ENCODE measurements around the gene FGF5. TPM values are rescaled to one million over a fixed set of nuclear protein-coding genes. Genes with fewer than 3 reads are reported as not detected.

Gene FGF5
- total and polyA plus RNA-seq, 10 of the 15 experiments (the other 5 are each of a cell fraction or from before 2014, with no cell fraction given) = 0.87 to 7.4 (median 1.6) TPM

GRCh38 chr4:80302616-80303223 is 36.3 kb downstream of the FGF5 start:
- DNase-seq (ENCODE audit: low read depth, low spot score) = no peak
- H3K9ac ChIP-seq (ENCODE audit: control insufficient read depth, insufficient read depth, low read length) = no peak overlapping the region
- no peak overlapping the region for H2AFZ ChIP-seq (ENCODE audit: control insufficient read depth, low read depth, low read length)
- H3K9me3 ChIP-seq (replicated peaks; ENCODE audit: control insufficient read depth, insufficient read depth, low read length) = no peaks in the 10 kb centered on the region
- no peaks in the 10 kb centered on the region for H3K4me1 ChIP-seq (ENCODE audit: control insufficient read depth, insufficient read depth, low read length)
- no peak for TF ChIP-seq PML (IDR thresholded peaks at IDR 0.05; ENCODE audit: low read length)
- no peak for TF ChIP-seq JUNB (IDR thresholded peaks at IDR 0.05)
- TF ChIP-seq RELA (IDR thresholded peaks at IDR 0.05; ENCODE audit: borderline replicate concordance, partially characterized antibody) = no peak
- no peak for TF ChIP-seq RUNX3 (IDR thresholded peaks at IDR 0.05; ENCODE audit: low read length)
- TF ChIP-seq NR2F1 (conservative IDR thresholded peaks at IDR 0.05) = no peak
- TF ChIP-seq ZSCAN29 (IDR thresholded peaks at IDR 0.05) = no peak
- TF ChIP-seq MLLT1 (IDR thresholded peaks at IDR 0.05) = no peak
- no peak for TF ChIP-seq MAX (IDR thresholded peaks at IDR 0.05; ENCODE audit: low read depth, low read length)
- TF ChIP-seq NFXL1 (IDR thresholded peaks at IDR 0.05; ENCODE audit: borderline replicate concordance) = no peak
- TF ChIP-seq TCF7 (IDR thresholded peaks at IDR 0.05; ENCODE audit: borderline replicate concordance) = no peak
- TF ChIP-seq BCL11A (IDR thresholded peaks at IDR 0.05; ENCODE audit: low read depth, low read length) = no peak
- TF ChIP-seq GABPA (IDR thresholded peaks at IDR 0.05; ENCODE audit: low read depth) = no peak
- no peak overlapping the region for H3K27ac ChIP-seq (ENCODE audit: control insufficient read depth, insufficient read depth)
- ChIA-PET POLR2A (interaction anchor here (0.6 kb wide), 1 partner anchor 26 kb away, joined by 3 read pairs; no protein-coding TSS in a partner anchor), RAD21 (ENCODE audit: unreplicated experiment) (no interaction called here), SMC1A (ENCODE audit: uncharacterized antibody, unreplicated experiment) (interaction anchor here (0.7 kb wide), 1 partner anchor 911 kb away, joined by 3 read pairs; no protein-coding TSS in a partner anchor), CTCF (interaction anchor here (1.6 kb wide), 1 partner anchor 15 kb away, joined by 4 read pairs; no protein-coding TSS in a partner anchor)
- H3K27me3 ChIP-seq (replicated peaks in 1 of 2; ENCODE audit: control insufficient read depth in 2 of 2, insufficient read depth in 2 of 2, low read length in 1 of 2) = no peaks in the 10 kb centered on the region
- in situ Hi-C loops (cut with MboI) = no loop called here
- H3K4me2 ChIP-seq (ENCODE audit: control insufficient read depth, insufficient read depth) = no peak overlapping the region
- no peaks in the 10 kb centered on the region for H4K20me1 ChIP-seq (ENCODE audit: control insufficient read depth, insufficient read depth)
- FAIRE-seq = no peak
- H3K36me3 ChIP-seq (ENCODE audit: control insufficient read depth in 2 of 2, insufficient read depth in 2 of 2, low read length in 1 of 2) = no peaks in the 10 kb centered on the region
- WGBS (ENCODE audit: insufficient coverage, insufficient replicate concordance, low lambda C conversion rate, missing lambda C conversion rate) = 48% methylated on average over 17 of the region's 26 CpGs
- H3K79me2 ChIP-seq (ENCODE audit: control insufficient read depth, insufficient read depth, low read length) = no peaks in the 10 kb centered on the region
- intact Hi-C loops (cut with micrococcal nuclease; ENCODE audit: unreplicated experiment) = no loop called here
- H3K4me3 ChIP-seq = no peak overlapping the region
- no TSS peak for BruUV-seq (replicated peaks)
- ATAC-seq = no peak
